Breast epithelium (tissue), 3 donors: ENCODE results near the gene PPP1R7.

Experiments
- POLR2A ChIP-seq: fragments of 450-650 bp; IDR thresholded peaks from one replicate; pipeline ENCODE4 v1.6.1; 2016; ENCODE audit warnings: antibody characterized with exemption, mild to moderate bottlenecking, moderate library complexity
- POLR2AphosphoS5 ChIP-seq, 3 donors: sonication (generic); formaldehyde crosslinking; IDR thresholded peaks; one replicate each; pipeline ENCODE4 v1.6.1; 2017; ENCODE audit warnings: antibody characterized with exemption in 3 of 3
- TF ChIP-seq, protein P1 (sequence below), 3 donors: fragments of 450-650 bp; IDR thresholded peaks; one replicate each; pipeline ENCODE4 v1.5.1; 2016 to 2017; ENCODE audit warnings: antibody characterized with exemption in 3 of 3, mild to moderate bottlenecking in 3 of 3, moderate library complexity in 3 of 3

DNA sequence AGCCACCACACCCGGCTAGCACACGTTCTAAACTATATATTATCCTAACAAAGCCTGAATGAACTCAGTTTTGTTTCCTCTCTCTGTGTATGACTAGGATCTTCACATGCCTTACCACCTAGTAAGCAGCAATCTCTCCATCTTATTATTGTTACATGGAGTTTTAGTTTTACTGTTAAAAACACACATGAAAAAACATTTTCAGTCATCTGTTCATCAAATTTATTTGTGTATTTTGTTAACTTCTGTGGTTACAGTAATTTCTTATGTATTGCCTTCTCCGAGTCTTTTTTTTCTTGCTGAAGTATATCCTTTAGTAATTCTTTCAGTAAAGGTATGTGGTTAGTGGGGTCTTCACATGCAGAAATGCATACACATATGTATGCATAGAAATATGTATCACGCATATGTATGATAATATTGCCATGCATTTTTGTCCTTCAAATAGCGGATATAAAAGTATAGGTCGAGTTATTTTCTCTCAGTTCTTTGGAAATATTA lies 69.6 kb downstream of the PPP1R7 start:
- TF ChIP-seq, protein P1, sequence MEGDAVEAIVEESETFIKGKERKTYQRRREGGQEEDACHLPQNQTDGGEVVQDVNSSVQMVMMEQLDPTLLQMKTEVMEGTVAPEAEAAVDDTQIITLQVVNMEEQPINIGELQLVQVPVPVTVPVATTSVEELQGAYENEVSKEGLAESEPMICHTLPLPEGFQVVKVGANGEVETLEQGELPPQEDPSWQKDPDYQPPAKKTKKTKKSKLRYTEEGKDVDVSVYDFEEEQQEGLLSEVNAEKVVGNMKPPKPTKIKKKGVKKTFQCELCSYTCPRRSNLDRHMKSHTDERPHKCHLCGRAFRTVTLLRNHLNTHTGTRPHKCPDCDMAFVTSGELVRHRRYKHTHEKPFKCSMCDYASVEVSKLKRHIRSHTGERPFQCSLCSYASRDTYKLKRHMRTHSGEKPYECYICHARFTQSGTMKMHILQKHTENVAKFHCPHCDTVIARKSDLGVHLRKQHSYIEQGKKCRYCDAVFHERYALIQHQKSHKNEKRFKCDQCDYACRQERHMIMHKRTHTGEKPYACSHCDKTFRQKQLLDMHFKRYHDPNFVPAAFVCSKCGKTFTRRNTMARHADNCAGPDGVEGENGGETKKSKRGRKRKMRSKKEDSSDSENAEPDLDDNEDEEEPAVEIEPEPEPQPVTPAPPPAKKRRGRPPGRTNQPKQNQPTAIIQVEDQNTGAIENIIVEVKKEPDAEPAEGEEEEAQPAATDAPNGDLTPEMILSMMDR (IDR thresholded peaks at IDR 0.05), result no peak
- no peak for TF ChIP-seq POLR2A
- no peak for TF ChIP-seq POLR2AphosphoS5 (IDR thresholded peaks at IDR 0.05)
